ENCODE results near the gene FAM107B. TPM values are rescaled to one million over a fixed set of nuclear protein-coding genes. Genes with fewer than 3 reads are reported as not detected.

Gene FAM107B
- total and polyA plus RNA-seq, 2 of the 8 experiments (the other 6 are each of a cell fraction or from before 2014, with no cell fraction given), result 7.5 to 28.1 TPM

DNA sequence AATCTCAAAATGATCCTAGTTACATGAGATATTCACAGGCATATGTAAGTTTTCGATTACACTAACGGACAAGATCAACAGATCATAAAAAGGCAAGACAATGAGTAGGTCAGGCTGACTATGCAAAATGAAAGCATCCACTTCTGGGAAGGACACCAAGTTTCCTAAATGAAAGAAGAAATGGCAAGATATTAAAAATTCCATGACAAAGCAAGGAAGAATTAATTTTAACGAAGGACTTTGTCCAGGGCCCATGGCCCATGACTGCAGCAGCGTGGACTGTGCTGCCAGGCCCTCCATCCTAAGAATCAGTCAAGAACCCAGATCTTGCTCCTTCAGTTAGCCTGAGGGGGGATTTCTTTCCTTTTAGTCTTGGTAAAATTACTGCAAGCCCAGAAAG lies 261.6 kb downstream of the FAM107B start:
- H2AK5ac ChIP-seq (ENCODE audit: low read depth, low read length), result no peak overlapping the region
- H2BK5ac ChIP-seq (ENCODE audit: low read depth, low read length), result no peak overlapping the region
- no peak for FAIRE-seq
- no peak overlapping the region for H2AFZ ChIP-seq (ENCODE audit: low read length)
- H3K36me3 ChIP-seq (ENCODE audit: control insufficient read depth in 2 of 4, insufficient read depth in 4 of 4, low read length in 3 of 4), result no peaks in the 10 kb centered on the region
- no peak overlapping the region for H4K91ac ChIP-seq (replicated peaks; ENCODE audit: insufficient read length, low read length)
- no peaks in the 10 kb centered on the region for H3K23me2 ChIP-seq (ENCODE audit: low read depth, low read length)
- H3K23ac ChIP-seq (ENCODE audit: insufficient read length), result no peak overlapping the region
- H3K56ac ChIP-seq (replicated peaks; ENCODE audit: insufficient read length, low read depth, low read length), result no peak overlapping the region
- no peaks in the 10 kb centered on the region for H3K27me3 ChIP-seq (replicated peaks in 1 of 4; ENCODE audit: control insufficient read depth in 3 of 4, extremely low read depth in 1 of 4, insufficient read depth in 3 of 4, low read length in 3 of 4)
- H2BK15ac ChIP-seq (ENCODE audit: low read length), result no peak overlapping the region
- H2BK12ac ChIP-seq (ENCODE audit: low read depth, low read length), result no peak overlapping the region
- no peak for DNase-seq (ENCODE audit: low read depth in 1 of 2, low spot score in 2 of 2)
- no peaks in the 10 kb centered on the region for H3K9me3 ChIP-seq (ENCODE audit: insufficient read depth in 2 of 2, low read depth in 1 of 2, low read length in 1 of 2)
- H3K4me3 ChIP-seq (ENCODE audit: extremely low read depth in 1 of 4, insufficient read depth in 2 of 4, low read depth in 3 of 4, low read length in 4 of 4), result no peak overlapping the region
- H3K4me1 ChIP-seq (replicated peaks in 1 of 4; ENCODE audit: control insufficient read depth in 3 of 4, insufficient read depth in 4 of 4, low read length in 3 of 4), result no peaks in the 10 kb centered on the region
- H3K27ac ChIP-seq (ENCODE audit: low read depth, low read length), result no peak overlapping the region
- no peaks in the 10 kb centered on the region for H3K79me2 ChIP-seq (ENCODE audit: control insufficient read depth in 1 of 2, insufficient read depth in 2 of 2, low read length in 2 of 2)
- no peak overlapping the region for H2BK20ac ChIP-seq (ENCODE audit: low read length)
- no peak overlapping the region for H4K8ac ChIP-seq (ENCODE audit: extremely low read depth, insufficient read depth, low read length)
- no peak overlapping the region for H3K14ac ChIP-seq (ENCODE audit: insufficient read length)
- H3K4me2 ChIP-seq (ENCODE audit: insufficient read depth in 1 of 2, low read depth in 2 of 2, low read length in 2 of 2), result no peak overlapping the region
- H3K18ac ChIP-seq (ENCODE audit: extremely low read depth, low read length), result no peak overlapping the region
- ChIA-PET CTCF (ENCODE audit: partially characterized antibody) (no interaction called here), POLR2A (ENCODE audit: partially characterized antibody) (no interaction called here)
- 92% methylated on average over 4 of the region's 4 CpGs; no CpG with 5 or more reads in 1 of the 2 experiments for WGBS, 2 experiments (ENCODE audit: extremely low coverage in 1 of 2, insufficient coverage in 1 of 2, insufficient read length in 1 of 2, insufficient replicate concordance in 2 of 2, low coverage in 1 of 2, low lambda C conversion rate in 2 of 2, missing lambda C conversion rate in 1 of 2)
- H3K4ac ChIP-seq (replicated peaks; ENCODE audit: insufficient read length, low read depth, low read length), result no peak overlapping the region
- H2BK120ac ChIP-seq (replicated peaks; ENCODE audit: low read depth, low read length), result no peak overlapping the region
- H4K5ac ChIP-seq (ENCODE audit: insufficient read length, low read depth, low read length), result no peak overlapping the region
- no peak overlapping the region for H3K9ac ChIP-seq (replicated peaks in 1 of 4; ENCODE audit: extremely low read depth in 1 of 4, low read depth in 3 of 4, low read length in 3 of 4)
- no peaks in the 10 kb centered on the region for H3K79me1 ChIP-seq (ENCODE audit: low read depth, low read length)
- H4K20me1 ChIP-seq (replicated peaks in 1 of 2; ENCODE audit: control insufficient read depth in 1 of 2, insufficient read depth in 2 of 2, low read length in 2 of 2), result no peaks in the 10 kb centered on the region
- TF ChIP-seq CHD7 (IDR thresholded peaks at IDR 0.05; ENCODE audit: insufficient replicate concordance, low read length), result no peak

All from H1 (cell line).